ACC112 (cell line): ENCODE results near the gene SPOCK1.
"Not testable (repeated sequence)": the region's sequence is repeated elsewhere in the genome, so short reads cannot be mapped to it uniquely, and the experiment has no call there.

Source experiments
- H2AFZ ChIP-seq: fragments of 200-600 bp; sonication (generic); one replicate; pipeline ENCODE4 v1.6.0; 2017; ENCODE audit warnings: antibody characterized with exemption, low read length; ENCODE audit not compliant: unreplicated experiment
- H3K27ac ChIP-seq: fragments of 200-600 bp; sonication (generic); 2 replicates; pipeline ENCODE4 v1.5.1; 2014; ENCODE audit warnings: low read depth, mild to moderate bottlenecking, antibody characterized with exemption, low read length, moderate library complexity
- H3K27me3 ChIP-seq: fragments of 200-600 bp; sonication (generic); 2 replicates; pipeline ENCODE4 v1.6.1; 2014; ENCODE audit warnings: mild to moderate bottlenecking, antibody characterized with exemption, low read length, moderate library complexity, mixed read lengths; ENCODE audit not compliant: insufficient read depth
- H3K36me3 ChIP-seq: fragments of 200-600 bp; sonication (generic); 2 replicates; pipeline ENCODE4 v1.6.1; 2016; ENCODE audit warnings: mild to moderate bottlenecking, antibody characterized with exemption, low read length, moderate library complexity, mixed read lengths; ENCODE audit not compliant: insufficient read depth
- H3K4me1 ChIP-seq: fragments of 200-600 bp; sonication (generic); one replicate; pipeline ENCODE4 v1.6.1; 2016; ENCODE audit warnings: low read length, mixed read lengths; ENCODE audit not compliant: insufficient read depth, unreplicated experiment, control insufficient read depth
- H3K4me3 ChIP-seq: fragments of 200-600 bp; sonication (generic); 2 replicates; pipeline ENCODE4 v1.5.1; 2014; ENCODE audit warnings: mild to moderate bottlenecking, low read depth, low read length
- H3K79me2 ChIP-seq: fragments of 200-600 bp; sonication (generic); one replicate; pipeline ENCODE4 v1.6.0; 2016; ENCODE audit warnings: low read length; ENCODE audit not compliant: control insufficient read depth, unreplicated experiment, insufficient read depth

SPOCK1 gene

DNA sequence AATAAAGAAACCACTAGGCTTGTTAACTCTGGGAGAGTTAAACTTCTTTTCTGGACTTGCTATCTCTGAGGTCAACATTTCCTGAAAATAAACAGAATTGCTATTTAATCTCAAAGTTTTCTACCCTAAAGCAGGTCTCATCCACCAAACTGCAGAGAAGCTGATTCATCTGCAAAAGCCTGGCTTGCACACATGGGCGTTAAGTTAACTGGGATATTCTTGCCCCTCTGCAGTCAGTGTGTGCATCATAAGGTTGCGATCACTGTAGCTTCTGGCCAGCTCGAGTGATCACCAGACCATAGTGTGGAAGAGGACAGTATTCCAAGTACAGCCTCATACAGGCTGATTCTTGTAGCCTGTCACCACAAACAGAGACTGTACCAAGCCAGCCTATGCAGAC lies 99.2 kb downstream of the SPOCK1 start:
- H3K36me3 ChIP-seq = no peaks in the 10 kb centered on the region
- H3K79me2 ChIP-seq = peaks cover 3% of the 10 kb centered on the region
- peaks cover 6% of the 10 kb centered on the region for H3K4me1 ChIP-seq
- no peak overlapping the region for H3K4me3 ChIP-seq
- H3K27me3 ChIP-seq = no peaks in the 10 kb centered on the region
- no peak overlapping the region for H3K27ac ChIP-seq
- H2AFZ ChIP-seq = no peak overlapping the region

GRCh38 chr5:137398751-137399150 lies 100.4 kb downstream of the SPOCK1 start:
- H3K4me3 ChIP-seq = no peak overlapping the region
- no peaks in the 10 kb centered on the region for H3K36me3 ChIP-seq
- no peak overlapping the region for H2AFZ ChIP-seq
- no peaks in the 10 kb centered on the region for H3K27me3 ChIP-seq
- H3K27ac ChIP-seq = no peak overlapping the region
- H3K4me1 ChIP-seq = peaks cover 6% of the 10 kb centered on the region
- H3K79me2 ChIP-seq = peaks cover 3% of the 10 kb centered on the region

DNA sequence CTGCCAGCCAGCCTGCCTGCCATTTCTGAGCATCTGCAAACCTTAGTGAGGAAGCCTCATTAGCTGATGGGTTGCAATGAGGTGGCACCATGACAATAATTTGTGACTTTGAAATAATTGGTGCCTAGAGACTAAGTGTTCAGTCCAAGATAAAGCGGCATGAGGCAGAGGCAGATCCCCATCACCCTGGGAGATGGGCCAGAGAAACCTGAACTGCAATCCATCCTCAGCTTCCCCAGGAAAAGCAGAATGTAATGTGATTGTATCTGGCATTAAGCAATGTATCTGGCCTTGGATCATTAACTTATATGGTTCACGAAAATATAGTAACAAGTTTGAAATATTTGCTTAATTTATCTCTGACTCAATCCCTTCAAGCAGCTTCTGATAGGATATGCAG lies 101.0 kb downstream of the SPOCK1 start:
- no peak overlapping the region for H2AFZ ChIP-seq
- H3K4me3 ChIP-seq = no peak overlapping the region
- no peak overlapping the region for H3K27ac ChIP-seq
- peaks cover 6% of the 10 kb centered on the region for H3K4me1 ChIP-seq
- peaks cover 3% of the 10 kb centered on the region for H3K79me2 ChIP-seq
- no peaks in the 10 kb centered on the region for H3K36me3 ChIP-seq
- no peaks in the 10 kb centered on the region for H3K27me3 ChIP-seq

DNA sequence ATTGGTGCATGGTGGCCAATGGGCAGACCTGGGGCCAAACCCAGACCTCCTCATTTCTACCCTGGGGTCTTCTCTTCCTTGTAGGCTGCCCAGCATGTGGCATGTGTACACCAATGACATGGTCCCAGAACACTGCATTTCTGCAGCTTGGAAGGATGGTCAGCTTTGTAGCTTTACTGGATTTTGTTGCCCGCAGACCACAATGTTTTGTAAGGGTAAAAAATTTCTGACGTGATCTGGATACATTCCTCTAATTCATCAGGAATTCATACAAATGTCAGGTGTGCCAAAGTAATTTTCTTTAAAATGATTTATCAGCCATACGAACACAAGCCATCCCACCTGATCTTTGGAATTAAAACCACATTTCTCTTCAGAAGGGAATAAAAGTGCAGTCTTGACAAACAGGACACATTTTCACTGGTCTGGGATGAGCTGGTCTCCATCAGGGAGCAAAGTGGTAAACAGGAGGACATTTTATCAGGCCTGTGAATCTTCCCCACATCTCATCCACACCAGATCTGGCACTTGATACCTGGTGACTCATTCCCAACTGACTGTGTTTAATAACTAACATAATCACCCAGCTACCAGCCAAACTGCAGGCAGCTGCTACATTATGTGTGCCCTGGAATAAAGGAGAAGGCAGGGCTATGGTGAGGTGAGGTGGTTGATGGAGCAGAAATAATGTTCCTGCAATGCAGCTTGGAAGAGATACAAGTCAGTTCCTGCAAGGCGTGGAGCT lies 103.9 kb downstream of the SPOCK1 start:
- no peak overlapping the region for H3K27ac ChIP-seq
- H3K36me3 ChIP-seq = no peaks in the 10 kb centered on the region
- no peaks in the 10 kb centered on the region for H3K79me2 ChIP-seq
- peaks cover 11% of the 10 kb centered on the region for H3K4me1 ChIP-seq
- H2AFZ ChIP-seq = no peak overlapping the region
- no peaks in the 10 kb centered on the region for H3K27me3 ChIP-seq
- H3K4me3 ChIP-seq = no peak overlapping the region

DNA sequence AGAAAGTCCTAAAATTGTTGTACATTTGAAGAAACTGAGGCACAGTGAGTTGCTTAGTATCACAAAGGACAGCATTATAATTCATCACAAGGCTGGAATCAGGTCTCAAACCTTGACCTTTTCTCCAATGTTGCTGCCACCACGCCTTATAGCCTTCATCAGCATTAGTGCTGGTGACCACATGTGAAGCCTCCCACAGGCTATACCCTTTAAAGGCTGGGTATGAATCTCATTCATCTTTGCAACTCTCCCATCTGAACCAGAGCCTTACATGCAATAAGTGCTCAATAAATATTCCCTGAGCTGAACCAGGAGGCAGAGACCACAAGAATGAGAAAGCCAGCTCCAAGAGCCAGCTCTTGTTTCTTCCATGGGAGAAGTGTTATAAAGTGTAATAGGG lies 104.7 kb downstream of the SPOCK1 start:
- Histone ChIP-seq H3K27me3 (no peaks in the 10 kb centered on the region), H3K4me1 (peaks cover 11% of the 10 kb centered on the region), H2AFZ (no peak overlapping the region), H3K4me3 (no peak overlapping the region), H3K36me3 (no peaks in the 10 kb centered on the region), H3K79me2 (no peaks in the 10 kb centered on the region), H3K27ac (no peak overlapping the region)

DNA sequence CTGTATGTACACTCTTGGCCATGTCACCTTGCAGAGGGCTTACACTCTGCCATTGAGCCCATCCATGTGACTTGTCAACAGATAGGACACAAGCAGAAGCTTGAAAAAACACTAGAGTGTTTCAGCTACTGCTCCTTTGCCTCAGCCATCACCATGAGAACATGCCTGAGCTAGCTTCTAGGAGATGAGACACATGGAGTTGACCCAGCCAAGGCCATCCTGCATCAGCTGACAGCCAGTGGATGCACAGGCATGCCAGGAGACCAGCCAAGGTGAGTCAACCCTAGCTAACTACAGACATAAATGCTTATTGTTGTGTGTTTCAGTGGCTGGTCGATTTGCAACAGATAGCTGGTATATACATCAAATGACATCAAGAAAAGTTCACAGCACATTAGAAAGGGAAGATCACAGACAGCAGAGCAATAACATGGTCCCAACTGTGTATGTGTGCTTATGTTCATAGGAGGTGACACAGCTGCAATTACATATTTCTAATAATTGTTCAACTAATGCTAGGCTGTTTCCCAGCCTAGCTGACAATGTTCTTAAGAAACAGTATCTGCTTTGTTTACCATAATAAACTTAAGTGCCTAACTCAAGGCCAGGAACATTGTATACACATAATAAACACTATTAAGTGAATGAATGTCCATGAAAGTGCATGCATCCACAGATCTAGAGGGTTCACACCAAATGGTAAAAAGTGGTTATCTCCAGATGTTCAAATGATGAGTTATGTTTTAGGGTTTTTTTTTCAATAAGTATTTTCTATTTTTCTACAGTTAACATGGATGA lies 105.7 kb downstream of the SPOCK1 start:
- H3K36me3 ChIP-seq = no peaks in the 10 kb centered on the region
- H3K79me2 ChIP-seq = no peaks in the 10 kb centered on the region
- H3K4me1 ChIP-seq = peaks cover 11% of the 10 kb centered on the region
- H3K27me3 ChIP-seq = no peaks in the 10 kb centered on the region
- no peak overlapping the region for H3K27ac ChIP-seq
- H2AFZ ChIP-seq = no peak overlapping the region
- H3K4me3 ChIP-seq = no peak overlapping the region

GRCh38 chr5:137392261-137392660 lies 106.9 kb downstream of the SPOCK1 start:
- Histone ChIP-seq H3K36me3 (no peaks in the 10 kb centered on the region), H3K27me3 (no peaks in the 10 kb centered on the region)

GRCh38 chr5:137391044-137391443 lies 108.1 kb downstream of the SPOCK1 start:
- not testable (repeated sequence) for H3K27ac ChIP-seq, H3K36me3 ChIP-seq, H3K79me2 ChIP-seq, H3K27me3 ChIP-seq, H2AFZ ChIP-seq, H3K4me3 ChIP-seq
- peaks cover 11% of the 10 kb centered on the region for H3K4me1 ChIP-seq

More at GRCh38 chr5:137392261-137392660, 106.9 kb downstream of the SPOCK1 start:
- Histone ChIP-seq H3K79me2 (no peaks in the 10 kb centered on the region), H3K4me3 (no peak overlapping the region), H3K4me1 (peaks cover 11% of the 10 kb centered on the region), H2AFZ (no peak overlapping the region), H3K27ac (no peak overlapping the region)

GRCh38 chr5:137389042-137389441 lies 110.1 kb downstream of the SPOCK1 start:
- Histone ChIP-seq H3K79me2 (no peaks in the 10 kb centered on the region), H3K27me3 (no peaks in the 10 kb centered on the region), H2AFZ (no peak overlapping the region), H3K27ac (no peak overlapping the region), H3K4me3 (no peak overlapping the region), H3K36me3 (no peaks in the 10 kb centered on the region), H3K4me1 (peaks cover 4% of the 10 kb centered on the region)

- Histone ChIP-seq H3K27me3 (no peaks in the 10 kb centered on the region), H3K79me2 (no peaks in the 10 kb centered on the region), H3K36me3 (no peaks in the 10 kb centered on the region), H3K4me3 (no peak overlapping the region), H3K4me1 (no peaks in the 10 kb centered on the region), H2AFZ (no peak overlapping the region), H3K27ac (no peak overlapping the region)
Observed at GRCh38 chr5:137385064-137385463, 114.1 kb downstream of the SPOCK1 start.

GRCh38 chr5:137383909-137384308 lies 115.2 kb downstream of the SPOCK1 start:
- Histone ChIP-seq H3K4me3 (no peak overlapping the region), H3K36me3 (no peaks in the 10 kb centered on the region), H2AFZ (no peak overlapping the region)

More at GRCh38 chr5:137383909-137384308, 115.2 kb downstream of the SPOCK1 start:
- H3K27ac ChIP-seq = no peak overlapping the region
- H3K27me3 ChIP-seq = no peaks in the 10 kb centered on the region
- H3K79me2 ChIP-seq = no peaks in the 10 kb centered on the region
- H3K4me1 ChIP-seq = no peaks in the 10 kb centered on the region
